DOHH2 (cell line): ENCODE measurements around the gene COL13A1.

Experiments
- H3F3A ChIP-seq: fragments of 200-600 bp; sonication (generic), shearing (Covaris generic); 2 replicates; pipeline ENCODE4 v1.6.0; 2016; ENCODE audit warnings: antibody characterized with exemption, mild to moderate bottlenecking; ENCODE audit not compliant: control insufficient read depth, insufficient read depth
- H3K27ac ChIP-seq: fragments of 200-600 bp; sonication (generic); 2 replicates; pipeline ENCODE4 v1.5.1; 2014; ENCODE audit warnings: low read depth, mild to moderate bottlenecking, low read length, moderate library complexity
- H3K27me3 ChIP-seq: fragments of 200-600 bp; sonication (generic); 2 replicates; pipeline ENCODE4 v1.6.1; 2014; ENCODE audit warnings: mild to moderate bottlenecking, low read length, mixed read lengths; ENCODE audit not compliant: control insufficient read depth
- H3K36me3 ChIP-seq: fragments of 200-600 bp; sonication (generic); 2 replicates; pipeline ENCODE4 v1.6.1; 2014; ENCODE audit warnings: mild to moderate bottlenecking, low read length, moderate library complexity, mixed read lengths; ENCODE audit not compliant: control insufficient read depth
- H3K4me1 ChIP-seq: fragments of 200-600 bp; sonication (generic); 2 replicates; pipeline ENCODE4 v1.6.1; 2014; ENCODE audit warnings: mild to moderate bottlenecking, low read length, mixed read lengths; ENCODE audit not compliant: control insufficient read depth
- H3K4me2 ChIP-seq: fragments of 200-600 bp; sonication (generic); 2 replicates; pipeline ENCODE4 v1.6.0; 2014; ENCODE audit warnings: mild to moderate bottlenecking, low read length, moderate library complexity
- H3K4me3 ChIP-seq: fragments of 200-600 bp; sonication (generic); 2 replicates; pipeline ENCODE4 v1.5.1; 2014; ENCODE audit warnings: mild to moderate bottlenecking, low read length, mixed read lengths
- H3K79me2 ChIP-seq: fragments of 200-600 bp; sonication (generic); 2 replicates; pipeline ENCODE4 v1.6.1; 2014; ENCODE audit warnings: mild to moderate bottlenecking, low read length, mixed read lengths; ENCODE audit not compliant: control insufficient read depth
- H3K9me2 ChIP-seq: fragments of 200-600 bp; sonication (generic); replicated peaks from 2 replicates; pipeline ENCODE4 v1.6.1; 2014; ENCODE audit warnings: mild to moderate bottlenecking, low read length, mixed read lengths; ENCODE audit not compliant: control insufficient read depth
- H3K9me3 ChIP-seq: fragments of 200-600 bp; sonication (generic); 2 replicates; pipeline ENCODE4 v1.6.1; 2014; ENCODE audit warnings: antibody characterized with exemption, low read length, mixed read lengths; ENCODE audit not compliant: control insufficient read depth, insufficient read depth
- H4K20me1 ChIP-seq: fragments of 200-600 bp; sonication (generic); 2 replicates; pipeline ENCODE4 v1.6.0; 2014; ENCODE audit warnings: low read depth, mild to moderate bottlenecking, antibody characterized with exemption, low read length, moderate library complexity; ENCODE audit not compliant: control insufficient read depth, insufficient read depth
- CTCF ChIP-seq: fragments of 200-600 bp; sonication (generic); IDR thresholded peaks from one replicate; pipeline ENCODE4 v1.5.1; 2014; ENCODE audit warnings: antibody characterized with exemption, mild to moderate bottlenecking, low read depth, low read length; ENCODE audit not compliant: poor library complexity, severe bottlenecking
- EZH2phosphoT487 ChIP-seq: fragments of 200-600 bp; sonication (generic); IDR thresholded peaks from 2 replicates; pipeline ENCODE4 v1.6.1; 2017; ENCODE audit warnings: borderline replicate concordance, mild to moderate bottlenecking, antibody characterized with exemption, low read length, moderate library complexity, mixed read lengths

The COL13A1 gene

DNA sequence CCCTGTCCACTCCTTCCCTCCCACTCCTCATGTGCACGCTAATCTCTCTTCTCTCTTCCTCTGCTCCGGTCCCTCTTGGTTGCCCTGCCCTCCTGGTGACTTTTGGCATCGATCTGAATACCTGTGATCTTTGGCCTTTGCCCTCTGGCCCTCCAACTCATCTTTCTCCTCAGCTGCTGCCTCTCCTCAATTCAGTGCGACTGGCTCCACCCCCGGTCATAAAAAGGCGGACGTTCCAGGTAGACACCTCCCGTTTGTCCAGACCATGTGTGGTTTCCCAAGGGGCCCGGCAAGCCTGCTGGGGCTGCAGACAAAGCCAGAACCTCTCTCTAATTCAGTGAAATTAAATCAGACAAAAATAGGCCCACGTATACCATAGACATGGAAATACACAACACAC is 96.8 kb downstream of the COL13A1 start:
- TF ChIP-seq EZH2phosphoT487 (no peak), CTCF (no peak)
- Histone ChIP-seq H3K27ac (no peak overlapping the region), H3K79me2 (no peaks in the 10 kb centered on the region), H3K9me3 (no peaks in the 10 kb centered on the region), H3K4me1 (no peaks in the 10 kb centered on the region), H3K9me2 (no peaks in the 10 kb centered on the region), H3K27me3 (no peaks in the 10 kb centered on the region), H3K4me3 (no peak overlapping the region), H3K4me2 (no peak overlapping the region), H4K20me1 (no peaks in the 10 kb centered on the region), H3K36me3 (no peaks in the 10 kb centered on the region), H3F3A (no peaks in the 10 kb centered on the region)

DNA sequence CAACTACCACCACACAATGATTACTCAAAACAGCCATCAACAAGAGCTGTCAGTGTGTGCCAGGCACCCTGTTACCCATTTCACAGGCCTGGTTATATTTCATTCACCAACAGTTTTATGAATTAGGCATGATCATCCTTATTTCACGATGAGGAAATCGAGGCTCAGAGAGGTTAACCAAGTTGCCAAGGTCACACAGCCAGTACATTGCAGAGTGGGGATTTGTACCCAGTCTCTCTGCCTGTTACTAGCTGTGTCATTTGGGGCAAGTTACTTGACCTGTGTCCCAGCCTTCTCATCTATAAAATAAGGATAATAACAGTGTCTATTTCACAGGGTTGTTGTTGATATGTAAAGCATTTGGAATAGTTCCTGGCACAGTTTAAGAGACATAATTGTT is 97.2 kb downstream of the COL13A1 start:
- Histone ChIP-seq H3K79me2 (no peaks in the 10 kb centered on the region), H3K9me2 (no peaks in the 10 kb centered on the region), H3K27me3 (no peaks in the 10 kb centered on the region), H3K4me2 (no peak overlapping the region), H3K4me3 (no peak overlapping the region), H3F3A (no peaks in the 10 kb centered on the region), H3K4me1 (no peaks in the 10 kb centered on the region), H3K27ac (no peak overlapping the region), H3K9me3 (no peaks in the 10 kb centered on the region), H3K36me3 (no peaks in the 10 kb centered on the region), H4K20me1 (no peaks in the 10 kb centered on the region)
- TF ChIP-seq EZH2phosphoT487 (no peak), CTCF (no peak)

DNA sequence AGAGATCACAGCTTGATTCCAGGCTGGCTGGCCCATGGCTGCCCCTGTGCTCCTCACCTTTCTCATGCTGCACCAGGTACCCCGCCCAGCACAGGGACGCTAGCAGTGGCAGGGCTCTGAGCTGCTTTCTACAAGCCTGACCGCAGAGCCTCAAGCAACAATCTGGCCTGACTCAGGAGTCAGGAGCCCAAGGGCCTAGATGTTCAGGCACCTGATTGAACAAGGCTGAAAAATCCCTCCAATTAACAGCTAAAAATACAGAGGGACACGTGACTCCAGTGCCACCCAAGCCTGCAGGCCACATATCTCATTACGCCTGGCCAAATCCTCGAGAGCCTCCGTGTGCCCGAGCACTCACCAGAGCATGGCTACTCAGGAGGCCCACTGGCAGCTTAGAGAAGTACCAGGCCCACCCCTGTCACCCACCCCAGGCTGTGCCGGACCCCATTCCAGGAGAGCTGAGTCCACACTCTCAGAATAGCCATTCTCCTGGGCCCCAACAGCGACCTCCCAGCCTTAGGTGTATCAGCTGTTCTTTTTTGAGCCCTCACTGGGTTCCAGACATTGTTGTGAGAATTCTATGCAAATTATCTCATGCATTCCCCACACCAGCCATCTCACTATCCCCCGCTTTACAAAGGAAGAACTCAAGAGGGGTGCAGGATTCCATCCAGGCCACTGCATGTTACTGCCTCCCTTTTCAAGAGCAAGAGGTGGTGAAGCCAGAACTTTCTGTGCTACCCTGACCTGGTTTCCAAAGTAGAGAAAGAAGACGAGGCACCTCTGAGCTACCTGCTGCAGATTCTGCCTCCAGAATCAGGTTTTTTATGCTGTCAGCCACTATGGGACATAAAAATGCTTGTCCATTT is 98.3 kb downstream of the COL13A1 start:
- no peaks in the 10 kb centered on the region for H3K9me2 ChIP-seq
- H3K27ac ChIP-seq = no peak overlapping the region
- H4K20me1 ChIP-seq = no peaks in the 10 kb centered on the region
- no peaks in the 10 kb centered on the region for H3K9me3 ChIP-seq
- H3K36me3 ChIP-seq = no peaks in the 10 kb centered on the region
- H3K27me3 ChIP-seq = peaks cover 3% of the 10 kb centered on the region; the same call in 1 of the 2 replicates
- no peaks in the 10 kb centered on the region for H3F3A ChIP-seq
- TF ChIP-seq EZH2phosphoT487 (no peak), CTCF (no peak)
- no peak overlapping the region for H3K4me3 ChIP-seq
- H3K79me2 ChIP-seq = no peaks in the 10 kb centered on the region
- no peak overlapping the region for H3K4me2 ChIP-seq
- no peaks in the 10 kb centered on the region for H3K4me1 ChIP-seq
